Measurements from ENCODE around the gene FNDC1. TPM values are rescaled to one million over a fixed set of nuclear protein-coding genes. Genes with fewer than 3 reads are reported as not detected.

The FNDC1 gene
- total RNA-seq, 1 donor from 2014 or later, result 0.64 TPM

GRCh38 chr6:159249752-159250151 is 80.6 kb downstream of the FNDC1 start:
- no peaks in the 10 kb centered on the region for H3K36me3 Mint-ChIP-seq (ENCODE audit: unreplicated experiment)
- no peak overlapping the region for H3K27ac Mint-ChIP-seq (ENCODE audit: unreplicated experiment)
- no peaks in the 10 kb centered on the region for H3K27me3 Mint-ChIP-seq (ENCODE audit: unreplicated experiment)
- no peaks in the 10 kb centered on the region for H3K9me3 Mint-ChIP-seq (ENCODE audit: unreplicated experiment)
- no peak for DNase-seq (ENCODE audit: extremely low spot score, unreplicated experiment)
- no peak overlapping the region for H3K4me3 Mint-ChIP-seq (ENCODE audit: unreplicated experiment)
- H3K4me1 Mint-ChIP-seq (ENCODE audit: unreplicated experiment), result no peaks in the 10 kb centered on the region
- TF ChIP-seq CTCF (IDR thresholded peaks at IDR 0.05), result no peak

DNA sequence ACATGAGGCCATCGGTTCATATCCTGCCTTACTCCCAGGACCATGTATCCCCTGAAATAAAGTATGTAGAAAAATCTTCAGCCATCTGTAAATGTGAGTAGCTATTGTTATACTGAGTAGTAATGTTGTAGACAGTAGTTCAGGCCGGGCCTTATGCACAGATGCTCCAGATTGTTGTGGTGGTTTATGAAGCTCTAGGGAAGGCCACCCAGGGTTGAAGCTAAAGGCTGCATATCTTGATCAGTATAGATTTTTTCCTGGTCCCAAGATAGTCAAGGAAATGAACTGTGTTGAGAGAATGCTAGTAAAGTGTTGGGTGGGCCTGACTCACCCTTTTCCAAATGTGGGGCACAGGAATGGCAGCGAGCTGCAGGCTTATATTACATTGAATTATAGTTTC is 81.4 kb downstream of the FNDC1 start:
- no peaks in the 10 kb centered on the region for H3K4me1 Mint-ChIP-seq (ENCODE audit: unreplicated experiment)
- H3K27ac Mint-ChIP-seq (ENCODE audit: unreplicated experiment), result no peak overlapping the region
- no peaks in the 10 kb centered on the region for H3K27me3 Mint-ChIP-seq (ENCODE audit: unreplicated experiment)
- TF ChIP-seq CTCF (IDR thresholded peaks at IDR 0.05), result no peak
- H3K9me3 Mint-ChIP-seq (ENCODE audit: unreplicated experiment), result no peaks in the 10 kb centered on the region
- no peaks in the 10 kb centered on the region for H3K36me3 Mint-ChIP-seq (ENCODE audit: unreplicated experiment)
- DNase-seq (ENCODE audit: extremely low spot score, unreplicated experiment), result no peak
- no peak overlapping the region for H3K4me3 Mint-ChIP-seq (ENCODE audit: unreplicated experiment)

GRCh38 chr6:159252955-159253508 is 83.8 kb downstream of the FNDC1 start:
- H3K36me3 Mint-ChIP-seq (ENCODE audit: unreplicated experiment), result no peaks in the 10 kb centered on the region
- DNase-seq (ENCODE audit: extremely low spot score, unreplicated experiment), result no peak
- H3K27me3 Mint-ChIP-seq (ENCODE audit: unreplicated experiment), result no peaks in the 10 kb centered on the region
- H3K27ac Mint-ChIP-seq (ENCODE audit: unreplicated experiment), result no peak overlapping the region
- TF ChIP-seq CTCF (IDR thresholded peaks at IDR 0.05), result peak; percentile 58
- H3K4me3 Mint-ChIP-seq (ENCODE audit: unreplicated experiment), result no peak overlapping the region
- H3K9me3 Mint-ChIP-seq (ENCODE audit: unreplicated experiment), result no peaks in the 10 kb centered on the region
- H3K4me1 Mint-ChIP-seq (ENCODE audit: unreplicated experiment), result no peaks in the 10 kb centered on the region

- TF ChIP-seq CTCF (IDR thresholded peaks at IDR 0.05), result no peak
- no peaks in the 10 kb centered on the region for H3K36me3 Mint-ChIP-seq (ENCODE audit: unreplicated experiment)
- H3K4me1 Mint-ChIP-seq (ENCODE audit: unreplicated experiment), result no peaks in the 10 kb centered on the region
- H3K9me3 Mint-ChIP-seq (ENCODE audit: unreplicated experiment), result no peaks in the 10 kb centered on the region
- no peak overlapping the region for H3K27ac Mint-ChIP-seq (ENCODE audit: unreplicated experiment)
- no peak for DNase-seq (ENCODE audit: extremely low spot score, unreplicated experiment)
- no peak overlapping the region for H3K4me3 Mint-ChIP-seq (ENCODE audit: unreplicated experiment)
- no peaks in the 10 kb centered on the region for H3K27me3 Mint-ChIP-seq (ENCODE audit: unreplicated experiment)
These were observed 85.0 kb downstream of the FNDC1 start for GRCh38 chr6:159254186-159254585.

- Mint-ChIP-seq H3K9me3 (ENCODE audit: unreplicated experiment) (no peaks in the 10 kb centered on the region), H3K4me1 (ENCODE audit: unreplicated experiment) (no peaks in the 10 kb centered on the region), H3K36me3 (ENCODE audit: unreplicated experiment) (no peaks in the 10 kb centered on the region), H3K27me3 (ENCODE audit: unreplicated experiment) (no peaks in the 10 kb centered on the region), H3K27ac (ENCODE audit: unreplicated experiment) (no peak overlapping the region), H3K4me3 (ENCODE audit: unreplicated experiment) (no peak overlapping the region)
- no peak for DNase-seq (ENCODE audit: extremely low spot score, unreplicated experiment)
- TF ChIP-seq CTCF (IDR thresholded peaks at IDR 0.05), result no peak
These were observed 86.3 kb downstream of the FNDC1 start for GRCh38 chr6:159255434-159255951.

All from osteocyte (in vitro differentiated cells).